ENCODE results near the gene PEPD. TPM values are rescaled to one million over a fixed set of nuclear protein-coding genes. Genes with fewer than 3 reads are reported as not detected.

Gene PEPD
- total RNA-seq, 1 experiment from 2014 or later, result 18.3 TPM

- intact Hi-C loops (cut with micrococcal nuclease), result no loop called here
These were observed 110.6 kb downstream of the PEPD start for GRCh38 chr19:33410915-33411401.

GRCh38 chr19:33409906-33410685, 111.5 kb downstream of the PEPD start:
- no peaks in the 10 kb centered on the region for H3K36me3 Mint-ChIP-seq (ENCODE audit: insufficient read depth, unreplicated experiment)
- no TSS peak for BruUV-seq (replicated peaks)
- POLR2A ChIA-PET, result no interaction called here
- no peak for TF ChIP-seq CTCF (IDR thresholded peaks at IDR 0.05; ENCODE audit: unreplicated experiment)
- no peak overlapping the region for H3K27ac Mint-ChIP-seq (ENCODE audit: low read depth, unreplicated experiment)
- intact Hi-C loops (cut with micrococcal nuclease), result no loop called here
- H3K9me3 Mint-ChIP-seq (ENCODE audit: unreplicated experiment), result no peaks in the 10 kb centered on the region
- no peak for DNase-seq (ENCODE audit: unreplicated experiment)
- H3K4me3 Mint-ChIP-seq (ENCODE audit: unreplicated experiment), result no peak overlapping the region
- H3K4me1 Mint-ChIP-seq (ENCODE audit: insufficient read depth, unreplicated experiment), result no peaks in the 10 kb centered on the region
- no peaks in the 10 kb centered on the region for H3K27me3 Mint-ChIP-seq (ENCODE audit: insufficient read depth, unreplicated experiment)
- CTCF ChIA-PET, result interaction anchor here (0.6 to 28.9 kb wide), 6 partner anchors 20 to 368 kb away, joined by 3 to 530 read pairs (median 6); no protein-coding TSS in a partner anchor

More at GRCh38 chr19:33410915-33411401, 110.6 kb downstream of the PEPD start:
- Mint-ChIP-seq H3K4me1 (ENCODE audit: insufficient read depth, unreplicated experiment) (no peaks in the 10 kb centered on the region), H3K27me3 (ENCODE audit: insufficient read depth, unreplicated experiment) (no peaks in the 10 kb centered on the region), H3K4me3 (ENCODE audit: unreplicated experiment) (no peak overlapping the region), H3K36me3 (ENCODE audit: insufficient read depth, unreplicated experiment) (no peaks in the 10 kb centered on the region), H3K27ac (ENCODE audit: low read depth, unreplicated experiment) (no peak overlapping the region), H3K9me3 (ENCODE audit: unreplicated experiment) (no peaks in the 10 kb centered on the region)
- BruUV-seq (replicated peaks), result no TSS peak
- DNase-seq (ENCODE audit: unreplicated experiment), result no peak
- POLR2A ChIA-PET, result no interaction called here
- CTCF ChIA-PET, result interaction anchor here (0.6 to 28.9 kb wide), 6 partner anchors 19 to 367 kb away, joined by 3 to 530 read pairs (median 6); no protein-coding TSS in a partner anchor
- no peak for TF ChIP-seq CTCF (IDR thresholded peaks at IDR 0.05; ENCODE audit: unreplicated experiment)

GRCh38 chr19:33408538-33409434, 112.8 kb downstream of the PEPD start:
- H3K4me3 Mint-ChIP-seq (ENCODE audit: unreplicated experiment), result no peak overlapping the region
- H3K36me3 Mint-ChIP-seq (ENCODE audit: insufficient read depth, unreplicated experiment), result no peaks in the 10 kb centered on the region
- intact Hi-C loops (cut with micrococcal nuclease), result no loop called here

More at GRCh38 chr19:33408538-33409434, 112.8 kb downstream of the PEPD start:
- POLR2A ChIA-PET, result interaction anchor here (0.7 kb wide), 1 partner anchor 51 kb away, joined by 3 read pairs; no protein-coding TSS in a partner anchor
- H3K27me3 Mint-ChIP-seq (ENCODE audit: insufficient read depth, unreplicated experiment), result no peaks in the 10 kb centered on the region
- no peak for DNase-seq (ENCODE audit: unreplicated experiment)
- H3K27ac Mint-ChIP-seq (ENCODE audit: low read depth, unreplicated experiment), result no peak overlapping the region
- no peaks in the 10 kb centered on the region for H3K4me1 Mint-ChIP-seq (ENCODE audit: insufficient read depth, unreplicated experiment)
- no peak for TF ChIP-seq CTCF (IDR thresholded peaks at IDR 0.05; ENCODE audit: unreplicated experiment)
- CTCF ChIA-PET, result interaction anchor here (0.6 to 28.9 kb wide), 15 partner anchors 9 to 778 kb away, joined by 3 to 530 read pairs (median 4); no protein-coding TSS in a partner anchor
- H3K9me3 Mint-ChIP-seq (ENCODE audit: unreplicated experiment), result no peaks in the 10 kb centered on the region
- BruUV-seq (replicated peaks), result no TSS peak

Data from MCF 10A (cell line).